Fibroblast of skin of right quadriceps (primary cell): ENCODE measurements around the gene FAM83C.

Experiments used
- DNase-seq: peaks from one replicate; pipeline ENCODE4 v3.0.0-alpha.2; 2013

The FAM83C gene

DNA sequence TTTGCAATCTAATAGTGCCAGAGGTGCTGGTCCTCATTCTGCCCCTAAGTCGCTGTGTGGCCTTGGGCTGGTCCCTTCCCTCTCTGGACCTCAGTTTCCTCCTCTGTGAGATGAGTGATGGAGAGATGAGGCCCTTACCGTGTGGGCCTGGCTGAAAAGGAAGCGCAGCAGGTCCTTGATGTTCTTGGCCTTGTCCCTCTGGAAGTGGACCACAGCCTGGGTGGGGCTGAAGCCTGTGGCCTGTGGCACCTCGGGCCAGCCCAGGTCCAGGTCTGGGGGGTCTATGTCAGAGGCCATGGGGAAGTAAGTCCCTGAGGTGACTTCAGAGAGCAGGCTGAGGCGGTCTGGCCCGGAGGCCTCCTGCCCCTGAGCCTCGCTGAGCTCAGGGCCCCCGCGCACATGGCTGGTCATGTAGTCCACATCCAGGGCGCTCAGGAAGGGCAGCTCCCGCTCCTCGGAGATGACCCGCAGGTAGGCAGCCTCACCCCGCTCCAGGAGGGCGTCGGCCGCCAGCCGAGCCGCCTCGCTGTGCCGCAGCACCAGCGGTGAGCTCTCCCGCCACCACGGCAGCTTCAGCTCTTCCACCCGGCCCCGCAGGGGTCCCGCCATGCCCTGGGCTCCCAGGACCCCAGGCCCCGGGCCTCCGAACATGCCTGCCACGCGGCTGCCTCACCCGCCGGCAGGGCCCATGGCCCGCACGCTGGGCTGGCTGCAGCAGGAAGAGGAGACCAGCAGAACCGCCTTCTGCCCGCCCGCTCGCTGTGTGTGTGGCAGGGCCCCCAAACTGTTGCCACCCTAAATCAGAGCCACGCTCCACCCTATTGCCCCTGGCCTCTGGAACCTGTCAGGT, at the start of gene FAM83C:
Gene FAM83C, minus strand, starts transcription at position 772 of the 850 bp plus-strand sequence. Its CDS starts 121 bp downstream, at position 651.
- no peak for DNase-seq

DNA sequence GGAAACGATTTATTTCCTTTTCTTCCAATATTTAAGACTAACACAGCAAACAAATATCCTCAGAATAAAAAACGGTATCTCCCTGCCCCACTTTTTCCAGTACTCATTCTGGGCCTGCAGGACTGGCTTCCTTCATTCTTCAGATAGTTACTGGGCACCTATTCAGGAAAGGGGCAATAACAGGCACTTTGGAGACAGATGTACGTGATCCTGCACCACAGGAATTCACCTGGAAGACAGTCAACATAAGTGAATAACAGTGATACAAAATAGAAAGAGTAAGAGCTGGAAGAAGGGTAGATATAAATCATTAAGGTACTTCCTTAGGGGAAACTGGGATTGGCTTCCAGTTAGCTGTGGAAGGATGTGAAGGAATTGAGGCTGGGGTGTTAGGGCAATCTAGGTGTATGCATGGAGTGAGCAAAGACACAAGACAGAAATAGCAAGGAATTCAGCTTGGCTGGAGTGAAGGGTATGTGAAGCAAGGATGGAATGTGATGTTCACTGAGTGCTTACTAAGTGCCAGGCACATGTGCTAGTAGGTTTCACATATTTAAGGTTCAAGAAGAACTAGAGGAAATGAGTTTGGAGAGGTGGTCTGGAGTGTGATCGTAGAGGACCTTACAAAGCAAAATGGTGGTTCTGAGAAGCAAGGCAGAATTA, 49.3 kb upstream of the FAM83C start:
- no peak for DNase-seq

DNA sequence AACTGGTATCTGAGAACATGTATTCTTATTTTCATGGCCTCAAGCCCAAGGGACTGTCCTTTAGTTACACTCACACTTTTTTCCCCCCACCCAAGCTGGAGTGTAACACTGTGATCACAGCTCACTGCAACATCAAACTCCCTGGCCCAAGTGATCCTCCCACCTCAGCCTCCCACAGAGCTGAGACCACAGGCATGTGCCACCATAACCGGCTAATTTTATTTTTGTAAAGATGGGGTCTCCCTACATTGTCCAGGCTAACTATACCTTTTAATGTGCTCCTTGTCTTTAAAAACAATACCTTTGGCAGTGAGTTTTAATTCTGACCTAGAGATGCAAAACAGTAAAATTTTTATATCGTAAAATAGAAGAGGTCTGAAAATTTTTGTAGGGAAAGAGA, 48.2 kb upstream of the FAM83C start:
- no peak for DNase-seq

DNA sequence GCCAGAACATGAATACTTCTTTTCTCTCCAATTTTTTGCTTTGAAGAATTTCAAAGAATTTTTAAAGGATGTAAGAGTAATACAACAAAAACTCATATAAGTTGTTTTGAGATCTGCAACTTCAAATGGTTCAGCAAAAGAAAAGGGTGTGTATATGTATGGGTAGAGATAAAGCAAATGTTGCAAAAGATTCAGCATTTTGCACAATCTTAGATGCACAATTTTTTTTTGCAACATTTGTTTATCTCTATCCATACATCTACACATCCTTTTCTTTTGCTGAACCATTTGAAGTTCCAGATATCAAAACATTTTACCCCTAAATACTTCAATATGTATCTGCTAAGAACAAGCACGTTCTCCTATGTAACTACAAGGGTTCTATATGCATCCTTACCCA, 47.4 kb upstream of the FAM83C start:
- no peak for DNase-seq

DNA sequence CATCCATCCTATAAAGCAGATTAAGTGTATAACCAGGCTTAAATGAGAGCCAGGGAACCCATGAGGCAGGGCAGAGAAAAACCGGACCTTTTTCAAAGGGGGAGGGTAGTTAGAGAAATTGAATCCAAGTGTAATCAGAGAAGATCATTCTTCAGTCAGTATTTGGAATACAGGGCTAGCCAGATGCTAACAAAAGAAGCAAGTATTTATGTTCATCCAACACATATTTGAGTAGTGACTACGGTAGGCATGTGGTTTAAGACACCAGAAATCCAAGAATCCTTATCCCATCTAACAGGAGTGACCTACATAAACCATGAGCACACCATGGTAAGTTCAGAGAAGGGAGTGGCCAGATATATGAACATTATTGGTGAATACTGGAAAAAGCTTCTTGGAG, 46.8 kb upstream of the FAM83C start:
- DNase-seq = peak; percentile 97

DNA sequence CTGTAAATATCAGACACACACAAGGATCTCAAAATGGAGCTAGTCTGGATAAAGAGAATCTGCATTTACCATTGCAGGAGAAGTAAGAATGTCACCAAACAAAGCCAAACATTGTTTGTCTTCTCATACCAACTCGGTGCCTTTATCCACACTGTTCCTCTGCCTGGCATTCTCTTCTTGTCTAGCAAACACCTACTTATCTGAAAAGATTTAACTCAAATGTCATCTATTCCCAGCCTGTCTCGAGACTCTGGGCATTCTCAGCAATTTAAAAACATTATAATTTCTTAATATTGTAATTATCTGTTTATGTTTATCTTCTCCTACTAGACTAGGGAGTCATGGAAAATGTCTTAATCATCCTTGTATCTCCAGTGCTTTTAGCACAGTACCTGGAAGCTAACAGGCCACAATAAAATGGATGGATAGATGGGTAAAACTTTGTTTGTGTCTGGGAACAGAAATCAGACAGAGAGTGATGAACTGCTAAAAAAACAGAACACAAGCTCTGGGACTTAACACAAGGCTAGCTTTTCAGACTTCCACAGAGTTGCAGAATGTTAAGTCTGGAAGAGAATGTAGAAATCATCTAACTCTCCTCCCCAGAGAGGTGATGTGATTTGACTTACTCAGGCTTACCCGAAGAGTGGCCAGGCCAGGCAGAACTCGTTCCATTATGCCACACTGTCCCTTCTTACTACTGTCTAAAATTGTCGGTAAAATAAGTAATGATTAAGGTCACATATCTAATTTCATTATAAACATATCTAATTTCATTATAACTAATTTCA, 42.3 kb upstream of the FAM83C start:
- DNase-seq = no peak

DNA sequence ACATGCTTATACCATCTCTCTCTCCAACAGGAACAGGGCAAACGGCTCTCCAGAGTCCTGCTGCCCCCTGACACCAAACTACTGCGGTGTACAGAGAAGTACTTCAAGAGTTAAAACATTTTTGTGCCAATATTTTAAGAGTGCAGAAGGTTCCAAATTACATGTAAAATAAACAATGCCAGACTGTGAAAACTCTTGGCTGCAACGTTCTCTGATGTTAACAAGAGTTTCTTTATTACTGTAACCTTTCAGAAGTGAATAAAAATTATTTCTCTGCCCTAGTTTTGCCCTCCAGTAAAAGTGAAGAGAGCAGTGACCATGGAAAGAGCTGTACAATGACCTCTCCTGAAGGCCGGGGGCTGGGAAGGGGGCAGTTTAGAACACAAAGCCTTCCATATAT, 41.4 kb upstream of the FAM83C start:
- no peak for DNase-seq

DNA sequence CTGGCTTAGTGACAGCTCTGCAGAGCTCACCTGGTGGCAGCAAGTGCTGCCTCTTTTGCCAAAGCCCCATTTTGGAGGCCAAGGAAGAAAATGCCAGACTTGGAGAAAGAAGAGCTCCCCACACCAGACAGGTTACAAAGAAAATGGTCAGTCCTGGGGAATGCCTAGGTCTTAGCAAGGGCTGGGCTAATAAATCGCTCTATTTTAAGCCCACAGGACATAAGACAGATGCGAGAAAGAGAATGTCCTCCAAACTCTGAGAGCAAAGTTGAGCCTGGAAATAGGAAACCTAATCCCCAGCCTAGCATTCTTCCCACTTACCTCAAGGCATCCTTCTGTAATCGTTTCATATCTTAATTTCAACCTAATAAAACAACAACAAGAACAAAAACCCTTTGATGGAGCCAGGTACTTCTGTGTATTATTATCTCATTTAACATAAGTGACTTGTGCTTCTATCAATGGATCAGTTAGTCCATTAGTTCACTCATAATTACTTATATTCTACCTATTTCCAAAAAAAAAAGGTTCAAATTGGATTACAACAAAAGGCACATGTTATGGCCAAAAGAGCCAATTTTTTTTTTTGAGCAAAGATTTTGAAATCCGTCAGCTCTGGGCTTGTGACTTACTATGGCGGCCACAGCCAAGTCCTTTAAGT, 40.4 kb upstream of the FAM83C start:
- DNase-seq = no peak

DNA sequence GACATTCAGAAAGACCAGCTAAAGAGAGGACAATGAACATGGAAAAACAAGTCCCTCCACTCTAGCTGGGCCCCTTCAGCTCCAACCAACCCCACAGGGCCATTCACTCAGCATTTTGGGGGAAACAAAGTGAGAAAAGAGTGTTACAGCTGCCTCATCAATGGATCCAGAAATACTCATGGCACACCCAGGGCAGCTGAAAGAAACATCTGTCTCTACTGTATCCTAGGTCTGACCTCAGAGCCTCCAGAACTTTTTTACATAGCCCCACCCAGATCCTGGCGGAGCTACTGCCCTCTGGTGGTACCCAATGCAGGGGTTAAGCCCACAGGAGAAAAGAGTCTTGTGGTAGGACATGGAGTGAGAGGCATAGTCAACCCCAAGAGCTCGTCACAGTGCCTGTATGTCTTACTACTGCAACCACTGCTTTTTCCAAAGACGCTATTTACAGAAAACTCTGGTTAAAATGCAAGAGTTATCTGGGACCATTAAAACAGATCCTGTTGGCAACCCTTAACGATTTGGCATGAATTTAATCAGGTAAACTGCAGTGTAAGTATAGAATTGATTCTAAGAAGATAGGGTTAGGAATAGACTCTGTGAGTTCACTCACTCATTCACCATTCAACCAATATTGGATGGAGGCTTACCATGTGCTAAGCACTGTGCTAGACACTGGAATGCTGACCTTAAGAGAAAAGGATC, 37.4 kb upstream of the FAM83C start:
- DNase-seq = peak; percentile 46

DNA sequence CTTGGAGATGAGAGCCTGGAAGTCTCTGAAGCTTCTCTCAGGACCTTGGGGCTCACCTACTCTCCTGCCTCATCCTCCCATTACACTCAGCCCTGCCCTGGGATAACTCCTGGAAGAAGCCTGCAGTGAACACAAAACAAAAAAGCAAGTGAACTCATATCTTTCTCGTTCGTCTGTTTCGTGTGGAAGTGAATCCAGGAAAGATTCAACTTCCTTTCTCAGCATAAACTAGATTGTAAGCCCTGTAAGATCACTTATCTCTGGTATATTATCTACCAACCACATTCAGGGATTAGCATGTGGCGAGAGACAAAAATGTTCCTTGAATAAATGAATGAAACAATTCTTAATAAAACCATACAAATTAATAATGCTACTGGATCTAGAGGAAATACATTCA, 36.5 kb upstream of the FAM83C start:
- no peak for DNase-seq

DNA sequence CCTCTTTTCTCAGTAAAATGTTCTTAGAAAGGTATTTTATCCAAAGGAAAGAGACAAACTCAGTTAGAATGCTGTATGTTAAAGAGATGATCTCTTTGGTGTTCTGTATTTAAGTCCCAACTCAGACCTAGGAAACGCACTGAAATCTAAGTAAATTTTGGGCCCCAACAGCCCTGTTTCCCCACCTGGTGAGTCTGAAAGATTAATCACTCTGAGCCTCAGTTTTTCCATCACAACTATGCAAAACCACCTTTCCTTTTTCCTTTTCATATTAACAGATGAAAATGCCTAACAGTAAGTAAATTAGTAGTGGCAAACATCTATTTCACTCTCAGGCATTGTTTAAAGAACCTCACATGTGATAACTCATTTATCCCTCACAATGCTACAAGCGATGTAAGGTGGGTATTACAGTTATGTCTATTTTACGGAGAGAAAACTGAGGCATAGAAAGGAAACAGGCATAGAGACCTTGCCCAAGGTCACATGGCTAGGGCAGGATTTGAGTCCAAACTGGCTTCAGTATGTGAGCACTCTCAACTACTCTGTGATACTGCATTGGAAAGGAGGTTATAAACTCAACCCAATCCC, 36.0 kb upstream of the FAM83C start:
- DNase-seq = no peak

DNA sequence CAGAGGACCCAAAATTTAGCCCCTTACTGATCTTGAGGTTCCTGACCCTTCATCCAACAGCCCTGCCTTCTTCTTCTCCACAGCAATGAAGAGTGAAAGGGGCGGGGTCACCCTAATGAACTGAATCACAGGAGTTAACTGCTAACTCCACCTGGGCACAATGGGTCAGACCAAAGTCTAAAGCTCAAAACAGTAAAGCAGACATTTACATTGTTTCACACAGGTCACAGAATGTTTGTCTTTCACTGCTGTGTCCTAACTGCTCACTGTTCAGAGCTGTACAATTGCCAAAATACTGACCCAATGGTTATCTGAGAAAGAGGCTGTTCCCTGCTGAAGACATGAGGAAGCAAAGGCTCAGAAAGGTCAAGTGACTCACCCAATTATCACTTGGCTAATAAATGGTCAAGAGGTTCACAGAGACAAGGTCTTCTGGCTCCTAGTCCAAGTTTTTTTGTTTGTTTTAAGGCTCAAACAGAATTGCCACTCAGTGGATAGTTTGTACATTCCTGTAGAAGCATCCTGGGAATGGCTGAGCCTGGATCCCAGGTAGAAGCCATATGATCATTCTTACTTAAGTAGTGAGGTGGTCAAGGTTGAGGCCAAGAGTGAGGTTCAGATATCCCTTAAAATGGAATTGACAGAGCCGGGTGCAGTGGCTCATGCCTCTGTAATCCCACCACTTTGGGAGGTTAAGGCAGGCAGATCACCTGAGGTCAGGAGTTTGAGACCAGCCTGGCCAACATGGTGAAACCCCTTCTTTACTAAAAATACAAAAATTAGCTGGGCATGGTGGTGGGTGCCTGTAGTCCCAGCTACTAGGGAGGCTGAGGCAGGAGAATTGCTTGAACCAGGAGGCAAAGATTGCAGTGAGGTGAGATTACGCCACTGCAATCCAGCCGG, 35.1 kb upstream of the FAM83C start:
- no peak for DNase-seq

DNA sequence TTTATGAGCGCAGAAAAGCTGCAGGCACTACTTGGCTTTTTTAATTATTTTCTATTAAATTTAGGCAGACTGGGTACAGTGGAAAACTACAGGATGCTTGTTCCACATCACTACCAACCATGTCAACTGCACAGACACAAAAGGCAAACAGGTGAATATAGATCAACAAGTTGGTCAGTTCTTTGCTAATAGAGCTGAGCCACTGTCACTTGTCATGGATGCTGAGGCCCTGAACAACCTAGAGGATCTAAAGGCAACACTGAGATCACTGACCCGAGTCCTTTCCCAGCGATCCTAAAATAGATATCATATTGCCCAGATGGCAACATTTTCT, 34.5 kb upstream of the FAM83C start:
- no peak for DNase-seq

DNA sequence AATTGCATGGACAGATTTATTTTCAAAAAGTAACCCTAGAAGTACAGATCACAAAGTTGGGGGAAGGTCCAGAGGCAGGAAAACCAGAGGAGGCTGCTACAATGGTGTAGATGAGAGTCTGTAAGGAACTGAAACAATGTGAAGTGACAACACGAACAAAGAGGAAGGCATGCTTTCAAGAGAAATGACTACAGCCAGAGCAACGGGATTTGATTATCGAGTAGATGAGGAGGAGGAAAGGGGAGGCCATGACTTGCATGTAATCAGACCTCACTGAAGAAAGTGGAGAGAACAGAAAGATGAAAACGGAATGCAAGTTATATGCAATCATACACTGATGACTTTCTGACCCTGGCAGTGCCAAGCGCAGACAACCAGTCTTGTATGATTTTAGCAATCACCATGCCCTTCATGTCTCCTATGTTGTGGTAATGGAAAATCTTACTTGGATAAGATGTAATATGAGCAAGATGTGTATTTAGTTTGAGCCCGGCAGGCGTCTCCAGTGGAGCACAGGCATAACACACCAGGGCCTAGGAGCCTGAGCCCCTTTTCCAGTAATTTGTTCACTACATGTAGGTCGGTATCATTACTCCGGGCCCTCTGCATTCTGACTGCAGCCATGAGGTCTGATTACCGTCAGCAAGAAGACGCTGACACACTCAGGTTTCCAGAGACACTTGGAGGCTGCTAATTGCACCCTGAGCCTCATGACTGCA, 34.0 kb upstream of the FAM83C start:
- peak; percentile 45 for DNase-seq

DNA sequence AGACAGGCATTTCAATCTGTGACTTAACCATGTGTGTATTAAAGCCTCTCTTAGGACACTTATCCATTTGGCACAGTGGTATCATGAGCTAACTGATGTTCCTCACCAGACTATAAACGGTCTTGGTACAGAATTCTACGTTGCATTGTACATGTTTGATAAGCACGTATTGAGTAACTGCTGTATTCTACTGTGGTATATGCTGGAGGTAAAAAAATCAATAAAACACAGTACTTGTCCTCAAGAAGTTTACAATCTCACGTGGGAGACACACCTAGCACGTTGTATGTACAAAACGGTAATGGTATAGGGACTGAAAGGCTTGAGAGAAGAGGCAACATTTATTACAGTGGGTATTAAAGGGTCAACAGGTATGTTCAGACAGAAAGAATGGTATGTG, 33.2 kb upstream of the FAM83C start:
- no peak for DNase-seq

DNA sequence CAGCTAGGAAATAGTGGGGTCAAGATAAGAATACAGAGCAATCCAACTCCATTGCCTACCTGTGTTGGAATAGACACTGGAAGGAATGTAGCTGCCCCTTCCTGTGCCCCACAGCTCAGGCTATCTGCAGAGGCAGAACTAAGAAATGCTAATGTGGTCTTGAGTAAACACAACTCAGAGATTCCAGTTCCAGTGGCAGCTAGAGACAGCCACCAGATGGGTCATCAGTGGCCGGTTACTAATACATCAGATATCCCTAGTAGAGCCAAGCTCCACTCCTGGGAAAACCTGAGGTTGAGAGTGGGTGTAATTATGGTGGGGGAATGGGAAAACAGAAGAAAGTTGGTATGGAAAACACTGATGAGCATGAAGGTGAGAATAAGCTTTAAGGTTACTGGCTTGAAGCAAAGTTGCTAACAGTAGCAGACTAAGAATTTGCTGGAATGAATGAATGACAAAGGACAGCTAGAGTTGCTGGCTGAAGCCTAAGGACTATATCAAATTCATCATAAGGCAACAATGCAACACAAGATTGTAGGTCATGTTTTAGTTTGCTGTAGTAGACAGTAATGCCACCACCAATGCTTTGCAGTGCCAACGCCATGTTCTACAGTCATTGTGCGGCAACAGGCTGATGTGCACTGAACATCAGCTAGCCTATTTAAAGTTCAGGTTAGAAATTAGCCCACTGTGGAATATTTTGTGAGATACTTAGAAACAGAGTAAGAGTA, 28.3 kb upstream of the FAM83C start:
- DNase-seq = peak; percentile 90

DNA sequence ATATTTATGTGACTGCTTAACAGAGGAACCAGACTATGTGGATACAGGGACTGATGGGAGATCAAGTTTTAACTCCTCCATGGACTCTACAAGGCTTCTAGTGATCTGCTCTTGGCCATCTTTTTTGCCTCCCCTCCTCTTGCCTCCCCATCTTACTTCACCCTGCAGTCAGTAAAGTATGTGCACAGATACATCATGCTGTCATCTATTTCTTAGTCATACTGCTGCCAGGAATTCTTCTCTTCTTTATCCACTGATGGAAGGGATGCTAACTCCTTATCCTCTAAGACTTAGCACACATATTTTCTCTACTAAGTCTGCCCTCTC, 27.6 kb upstream of the FAM83C start:
- DNase-seq = peak; percentile 86

DNA sequence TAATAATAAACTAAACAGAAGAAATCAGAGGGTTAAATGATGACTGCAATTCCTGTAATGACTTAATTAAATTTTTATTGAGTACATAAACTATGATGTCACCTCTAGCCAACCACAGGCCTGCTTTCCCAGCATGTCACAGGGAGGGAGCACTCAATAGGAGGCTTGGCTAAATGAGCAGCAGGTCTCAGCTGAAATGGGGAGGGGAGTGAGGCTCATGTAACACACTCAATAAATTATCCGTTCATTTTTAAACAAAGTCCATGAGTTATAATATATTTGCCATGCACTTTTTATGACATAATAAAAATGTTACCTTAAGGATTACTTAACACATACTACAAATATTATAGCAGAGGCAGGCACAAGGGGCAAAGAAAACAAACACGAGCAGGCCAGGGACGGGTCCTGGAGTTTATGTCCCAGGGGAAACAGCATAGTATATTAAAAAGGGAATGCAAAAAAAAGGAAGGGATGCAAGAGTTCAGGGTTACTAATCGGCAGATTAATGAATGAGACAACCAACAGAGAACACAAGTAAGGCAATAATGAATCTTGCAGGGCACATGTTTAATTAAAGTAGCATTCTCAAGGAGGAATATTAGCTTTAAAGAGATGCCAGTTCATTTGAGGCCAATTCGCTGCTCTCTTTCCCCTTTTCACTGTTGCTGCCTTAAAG, 27.1 kb upstream of the FAM83C start:
- DNase-seq = peak; percentile 89

DNA sequence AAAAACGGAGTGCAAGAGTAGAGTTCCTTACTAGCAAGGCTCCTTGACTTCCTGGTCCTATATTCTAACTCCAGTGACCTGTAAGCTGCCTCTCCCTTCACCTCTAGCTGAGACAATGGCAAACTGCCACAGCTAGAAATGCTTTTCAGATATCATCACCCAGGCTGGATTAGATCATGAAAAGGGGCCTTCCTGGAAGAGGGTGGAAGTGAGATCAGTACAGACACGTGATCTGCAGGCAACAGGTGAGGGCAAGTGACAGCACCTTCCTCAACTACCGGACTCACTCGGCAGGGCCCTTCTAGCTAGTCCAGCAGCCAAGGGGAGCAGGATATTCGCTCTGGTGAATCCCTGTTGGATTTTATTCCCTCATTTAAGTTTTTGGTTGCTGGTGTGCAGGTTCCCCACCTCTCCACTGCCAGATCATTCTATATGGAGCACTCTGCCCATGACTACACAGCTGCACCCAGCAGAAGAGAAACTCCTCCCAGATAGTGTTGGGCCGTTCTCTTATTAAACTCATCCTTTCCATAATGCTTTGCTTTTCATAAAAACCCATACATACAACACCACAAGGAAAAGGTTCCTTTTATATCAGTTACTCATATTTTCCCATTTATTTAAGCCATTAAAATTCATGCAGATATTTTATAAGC, 26.4 kb upstream of the FAM83C start:
- DNase-seq = peak; percentile 86
